Measurements from ENCODE around the gene CHAF1A. TPM values are rescaled to one million over a fixed set of nuclear protein-coding genes. Genes with fewer than 3 reads are reported as not detected.

CHAF1A gene
- total and polyA plus RNA-seq, 7 donors, result 3.6 to 19.1 (median 5.4) TPM

DNA sequence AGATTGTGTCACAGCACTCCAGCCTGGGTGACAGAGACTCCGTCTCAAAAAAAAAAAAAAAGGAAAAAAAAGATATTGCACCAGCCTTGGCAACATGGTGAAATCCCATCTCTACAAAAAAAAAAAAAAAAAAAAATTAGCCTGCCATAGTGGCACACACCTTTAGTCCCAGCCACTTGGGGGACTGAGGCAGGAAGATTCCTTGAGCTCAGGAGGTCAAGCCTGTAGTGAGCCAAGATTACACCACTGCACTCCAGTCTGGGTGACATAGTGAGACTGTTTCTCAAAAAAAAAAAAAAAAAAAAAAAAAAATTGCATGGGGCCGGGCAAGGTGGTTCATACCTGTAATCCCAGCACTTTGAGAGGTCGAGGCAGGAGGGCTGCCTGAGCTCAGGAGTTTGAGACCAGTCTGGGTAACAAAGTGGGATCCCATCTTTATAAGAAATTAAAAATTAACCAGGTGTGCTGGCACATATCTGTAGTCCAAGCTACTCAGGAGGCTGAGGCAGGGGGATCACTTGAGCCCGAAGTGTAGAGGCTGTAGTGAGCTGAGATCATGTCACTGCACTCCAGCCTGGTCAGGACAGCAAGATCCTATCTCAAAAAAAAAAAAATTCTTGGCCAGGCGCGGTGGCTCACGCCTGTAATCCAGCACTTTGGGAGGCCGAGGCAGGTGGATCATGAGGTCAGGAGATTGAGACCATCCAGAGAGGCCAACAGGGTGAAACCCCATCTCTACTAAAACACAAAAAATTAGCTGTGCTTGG lies 62.6 kb downstream of the CHAF1A start:
- H3K36me3 ChIP-seq, result no peaks in the 10 kb centered on the region
- H3K27me3 ChIP-seq, result no peaks in the 10 kb centered on the region
- intact Hi-C loops (cut with DNase I), result no loop called here
- TF ChIP-seq POLR2A (IDR thresholded peaks at IDR 0.05) (no peak), EP300 (IDR thresholded peaks at IDR 0.05) (no peak), POLR2AphosphoS5 (IDR thresholded peaks at IDR 0.05) (no peak)
- TF ChIP-seq, protein P1, sequence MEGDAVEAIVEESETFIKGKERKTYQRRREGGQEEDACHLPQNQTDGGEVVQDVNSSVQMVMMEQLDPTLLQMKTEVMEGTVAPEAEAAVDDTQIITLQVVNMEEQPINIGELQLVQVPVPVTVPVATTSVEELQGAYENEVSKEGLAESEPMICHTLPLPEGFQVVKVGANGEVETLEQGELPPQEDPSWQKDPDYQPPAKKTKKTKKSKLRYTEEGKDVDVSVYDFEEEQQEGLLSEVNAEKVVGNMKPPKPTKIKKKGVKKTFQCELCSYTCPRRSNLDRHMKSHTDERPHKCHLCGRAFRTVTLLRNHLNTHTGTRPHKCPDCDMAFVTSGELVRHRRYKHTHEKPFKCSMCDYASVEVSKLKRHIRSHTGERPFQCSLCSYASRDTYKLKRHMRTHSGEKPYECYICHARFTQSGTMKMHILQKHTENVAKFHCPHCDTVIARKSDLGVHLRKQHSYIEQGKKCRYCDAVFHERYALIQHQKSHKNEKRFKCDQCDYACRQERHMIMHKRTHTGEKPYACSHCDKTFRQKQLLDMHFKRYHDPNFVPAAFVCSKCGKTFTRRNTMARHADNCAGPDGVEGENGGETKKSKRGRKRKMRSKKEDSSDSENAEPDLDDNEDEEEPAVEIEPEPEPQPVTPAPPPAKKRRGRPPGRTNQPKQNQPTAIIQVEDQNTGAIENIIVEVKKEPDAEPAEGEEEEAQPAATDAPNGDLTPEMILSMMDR (IDR thresholded peaks at IDR 0.05), result no peak
- no peaks in the 10 kb centered on the region for H3K4me1 ChIP-seq
- H3K27ac ChIP-seq, result no peak overlapping the region
- H3K9me3 ChIP-seq, result no peaks in the 10 kb centered on the region
- WGBS, 2 donors, result 81 to 83% methylated on average over 8 of the region's 8 CpGs
- H3K4me3 ChIP-seq, result no peak overlapping the region
- DNase-seq, result no peak

DNA sequence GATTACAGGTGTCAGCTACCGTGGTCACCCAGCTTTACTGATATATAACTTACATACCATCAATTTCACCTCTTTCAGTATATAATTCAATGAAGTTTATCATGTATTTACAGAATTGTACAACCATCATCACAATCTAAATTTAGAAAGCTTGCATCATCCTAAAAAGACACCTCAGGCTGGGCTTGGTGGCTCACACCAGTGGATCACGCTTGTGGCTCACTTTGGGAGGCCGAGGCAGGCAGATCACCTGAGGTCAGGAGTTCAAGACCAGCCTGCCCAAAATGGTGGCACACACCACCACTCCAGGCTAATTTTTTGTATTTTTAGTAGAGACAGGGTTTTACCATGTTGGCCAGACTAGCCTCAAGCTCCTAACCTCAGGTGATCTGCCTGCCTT lies 65.4 kb downstream of the CHAF1A start:
- DNase-seq, result no peak
- Histone ChIP-seq H3K4me3 (no peak overlapping the region), H3K27ac (no peak overlapping the region), H3K4me1 (peaks cover 0 to 10% (median 6%) of the 10 kb centered on the region in 4 donors), H3K9me3 (no peaks in the 10 kb centered on the region), H3K36me3 (no peaks in the 10 kb centered on the region), H3K27me3 (no peaks in the 10 kb centered on the region)
- intact Hi-C loops (cut with DNase I), result no loop called here
- 85 to 90% methylated on average over 3 of the region's 3 CpGs for WGBS, 2 donors
- no peak for TF ChIP-seq POLR2A (IDR thresholded peaks at IDR 0.05)
- no peak for TF ChIP-seq EP300 (IDR thresholded peaks at IDR 0.05)
- TF ChIP-seq, protein P1 (IDR thresholded peaks at IDR 0.05), result no peak
- TF ChIP-seq POLR2AphosphoS5 (IDR thresholded peaks at IDR 0.05), result no peak

- no peaks in the 10 kb centered on the region for H3K9me3 ChIP-seq
- peak overlapping the region; percentile 86 to 95 (median 88) for H3K27ac ChIP-seq
- H3K4me3 ChIP-seq, result peak overlapping the region; percentile 43 to 100 (median 96)
- 0% methylated on average over 33 of the region's 33 CpGs for WGBS, 2 donors
- no peaks in the 10 kb centered on the region for H3K27me3 ChIP-seq
- peaks cover 0 to 16% (median 5%) of the 10 kb centered on the region in 4 donors for H3K36me3 ChIP-seq
- peaks cover 0 to 33% (median 27%) of the 10 kb centered on the region in 4 donors for H3K4me1 ChIP-seq
- intact Hi-C loops (cut with DNase I), result loop anchor here (5.0 kb wide), 1 partner anchor 504 kb away; no protein-coding TSS in a partner anchor
- DNase-seq, result peak; percentile 100
- peak in 3 of 4 donors; percentile 77 to 80 (median 77) for TF ChIP-seq POLR2AphosphoS5 (IDR thresholded peaks at IDR 0.05)
- TF ChIP-seq, protein P1 (IDR thresholded peaks at IDR 0.05), result no peak
- TF ChIP-seq POLR2A (IDR thresholded peaks at IDR 0.05), result peak in 1 of 2 donors; percentile 33
Observed at GRCh38 chr19:4471403-4472173, 69.1 kb downstream of the CHAF1A start.

DNA sequence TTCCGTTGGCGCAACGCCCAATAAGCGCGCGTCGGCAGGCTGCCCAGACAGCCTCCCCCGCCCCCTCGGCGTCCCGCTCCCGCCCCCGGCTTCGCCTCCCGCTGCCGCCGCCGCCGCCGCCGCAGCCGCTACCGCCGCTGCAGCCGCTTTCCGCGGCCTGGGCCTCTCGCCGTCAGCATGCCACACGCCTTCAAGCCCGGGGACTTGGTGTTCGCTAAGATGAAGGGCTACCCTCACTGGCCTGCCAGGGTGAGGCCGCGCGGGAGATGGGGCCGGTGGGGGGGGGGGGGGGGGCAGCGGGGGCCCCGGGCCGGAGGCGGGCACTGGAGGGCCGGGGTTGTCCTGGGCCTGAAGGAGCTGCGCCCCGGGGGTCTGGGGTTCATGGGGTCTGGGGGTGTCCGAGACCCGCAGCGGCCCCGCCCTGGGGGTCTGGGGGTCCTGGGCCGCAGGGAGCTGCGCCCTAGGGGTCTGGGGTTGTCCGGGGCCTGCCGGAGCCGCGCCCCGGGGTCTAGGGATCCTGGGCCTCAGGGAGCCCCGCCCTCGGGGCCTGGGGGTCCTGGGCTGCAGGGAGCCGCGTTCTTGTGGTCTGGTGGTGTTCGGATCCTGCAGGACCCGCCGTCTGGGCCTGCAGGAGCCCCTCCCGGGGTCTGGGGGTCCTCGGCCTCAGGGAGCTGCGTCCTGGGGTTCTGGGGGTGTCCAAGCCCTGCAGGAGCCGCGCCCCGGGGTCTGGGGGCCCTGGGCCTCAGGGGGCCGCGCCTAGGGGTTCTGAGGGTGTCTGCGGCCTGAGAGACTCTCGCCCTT lies 69.9 kb downstream of the CHAF1A start, which contains the start of gene HDGFL2:
HDGFL2 (plus strand) TSS at position 124 of the 801 bp plus-strand sequence; CDS start at position 178, 54 bp downstream.
- intact Hi-C loops (cut with DNase I), result loop anchor here (5.0 kb wide), 1 partner anchor 505 kb away; no protein-coding TSS in a partner anchor
- TF ChIP-seq POLR2A (IDR thresholded peaks at IDR 0.05), result no peak
- TF ChIP-seq POLR2AphosphoS5 (IDR thresholded peaks at IDR 0.05), result peak in 2 of 4 donors; percentile 12 to 47
- H3K27ac ChIP-seq, result peak within 1 kb of the TSS; percentile 86 to 95 (median 88)
- H3K36me3 ChIP-seq, result peaks cover 6 to 24% (median 12%) of the 10 kb centered on the region in 4 donors
- DNase-seq, result no peak
- 1% methylated on average over 71 of the region's 71 CpGs for WGBS, 2 donors
- H3K9me3 ChIP-seq, result no peaks in the 10 kb centered on the region
- peak within 1 kb of the TSS; percentile 88 to 100 (median 96) for H3K4me3 ChIP-seq
- peaks cover 0 to 33% (median 27%) of the 10 kb centered on the region in 4 donors for H3K4me1 ChIP-seq
- H3K27me3 ChIP-seq, result no peaks in the 10 kb centered on the region
